K562 (cell line): ENCODE measurements around the gene LGALS8. TPM values are rescaled to one million over a fixed set of nuclear protein-coding genes. Genes with fewer than 3 reads are reported as not detected.

Experiments used
- ELF4 ChIP-seq: fragments of 450-650 bp; formaldehyde crosslinking; IDR thresholded peaks from 2 replicates; pipeline ENCODE4 v1.4.0; 2022; ENCODE audit warnings: missing genetic modification characterization
- NR4A1 ChIP-seq, 2 experiments: fragments of 250-450 bp in 1 of 2; fragments of 450-650 bp in 1 of 2; sonication (Bioruptor Pico) in 1 of 2; IDR thresholded peaks; 2 replicates each; pipeline versions ENCODE4 v1.4.0 to v1.6.1; 2016 to 2020; ENCODE audit warnings: mild to moderate bottlenecking in 2 of 2, missing compliant biosample characterization in 1 of 2, missing genetic modification characterization in 1 of 2, moderate library complexity in 1 of 2
- RFX5 ChIP-seq: IDR thresholded peaks from 2 replicates; pipeline ENCODE4 v1.6.1; 2011; ENCODE audit warnings: low read depth, mild to moderate bottlenecking, improper control_type of control experiment, low read length
- polyA plus RNA-seq, 8 experiments: library from polyadenylated mRNA; depleted of rRNA in 4 of 8; stranded (reverse) in 5 of 8; unstranded in 3 of 8; fragments of >200 nt; fragmentation: Nextera tagmentation in 2 of 8; fragmentation: Illumina TruSeq in 1 of 8; extraction: Ambion mirVana in 2 of 8; extraction: Trizol in 1 of 8; gene quantifications; 2 replicates each; pipeline versions ENCODE4 v1.2.1 to v1.2.3, GENCODE V29; 2011 to 2014; ENCODE audit warnings: inconsistent platforms in 1 of 8, missing spikeins in 1 of 8
- total RNA-seq, 7 experiments: library from RNA; depleted of rRNA in 6 of 7; stranded (reverse); fragments of >200 nt in 6 of 7; fragmentation: Illumina TruSeq in 2 of 7; extraction: Trizol in 2 of 7; gene quantifications; 2 replicates each; pipeline versions ENCODE4 v1.2.1 to v1.2.3, GENCODE V29; 2011 to 2021; ENCODE audit warnings: low replicate concordance in 1 of 7
- TF ChIP-seq, protein P1 (sequence below): fragments of 250-450 bp; sonication (Bioruptor Pico); IDR thresholded peaks from 2 replicates; pipeline ENCODE4 v1.8.0; 2021; ENCODE audit warnings: moderate library complexity, mild to moderate bottlenecking, inconsistent platforms
- TF ChIP-seq, protein P2 (sequence below): fragments of 450-650 bp; IDR thresholded peaks from 2 replicates; pipeline ENCODE4 v1.6.1; 2016; ENCODE audit warnings: mild to moderate bottlenecking, moderate library complexity
- TF ChIP-seq, protein P3 (sequence below): sonication (generic); formaldehyde crosslinking; IDR thresholded peaks from 2 replicates; pipeline ENCODE4 v1.8.0; 2023; ENCODE audit warnings: missing genetic modification reagents, mild to moderate bottlenecking, borderline replicate concordance

LGALS8 gene
- total and polyA plus RNA-seq, 9 of the 15 experiments (the other 6 are each of a cell fraction or from before 2014, with no cell fraction given) = 57.4 to 87.7 (median 70.3) TPM

- TF ChIP-seq, protein P1, sequence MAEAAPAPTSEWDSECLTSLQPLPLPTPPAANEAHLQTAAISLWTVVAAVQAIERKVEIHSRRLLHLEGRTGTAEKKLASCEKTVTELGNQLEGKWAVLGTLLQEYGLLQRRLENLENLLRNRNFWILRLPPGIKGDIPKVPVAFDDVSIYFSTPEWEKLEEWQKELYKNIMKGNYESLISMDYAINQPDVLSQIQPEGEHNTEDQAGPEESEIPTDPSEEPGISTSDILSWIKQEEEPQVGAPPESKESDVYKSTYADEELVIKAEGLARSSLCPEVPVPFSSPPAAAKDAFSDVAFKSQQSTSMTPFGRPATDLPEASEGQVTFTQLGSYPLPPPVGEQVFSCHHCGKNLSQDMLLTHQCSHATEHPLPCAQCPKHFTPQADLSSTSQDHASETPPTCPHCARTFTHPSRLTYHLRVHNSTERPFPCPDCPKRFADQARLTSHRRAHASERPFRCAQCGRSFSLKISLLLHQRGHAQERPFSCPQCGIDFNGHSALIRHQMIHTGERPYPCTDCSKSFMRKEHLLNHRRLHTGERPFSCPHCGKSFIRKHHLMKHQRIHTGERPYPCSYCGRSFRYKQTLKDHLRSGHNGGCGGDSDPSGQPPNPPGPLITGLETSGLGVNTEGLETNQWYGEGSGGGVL = no peak
- TF ChIP-seq, protein P2, sequence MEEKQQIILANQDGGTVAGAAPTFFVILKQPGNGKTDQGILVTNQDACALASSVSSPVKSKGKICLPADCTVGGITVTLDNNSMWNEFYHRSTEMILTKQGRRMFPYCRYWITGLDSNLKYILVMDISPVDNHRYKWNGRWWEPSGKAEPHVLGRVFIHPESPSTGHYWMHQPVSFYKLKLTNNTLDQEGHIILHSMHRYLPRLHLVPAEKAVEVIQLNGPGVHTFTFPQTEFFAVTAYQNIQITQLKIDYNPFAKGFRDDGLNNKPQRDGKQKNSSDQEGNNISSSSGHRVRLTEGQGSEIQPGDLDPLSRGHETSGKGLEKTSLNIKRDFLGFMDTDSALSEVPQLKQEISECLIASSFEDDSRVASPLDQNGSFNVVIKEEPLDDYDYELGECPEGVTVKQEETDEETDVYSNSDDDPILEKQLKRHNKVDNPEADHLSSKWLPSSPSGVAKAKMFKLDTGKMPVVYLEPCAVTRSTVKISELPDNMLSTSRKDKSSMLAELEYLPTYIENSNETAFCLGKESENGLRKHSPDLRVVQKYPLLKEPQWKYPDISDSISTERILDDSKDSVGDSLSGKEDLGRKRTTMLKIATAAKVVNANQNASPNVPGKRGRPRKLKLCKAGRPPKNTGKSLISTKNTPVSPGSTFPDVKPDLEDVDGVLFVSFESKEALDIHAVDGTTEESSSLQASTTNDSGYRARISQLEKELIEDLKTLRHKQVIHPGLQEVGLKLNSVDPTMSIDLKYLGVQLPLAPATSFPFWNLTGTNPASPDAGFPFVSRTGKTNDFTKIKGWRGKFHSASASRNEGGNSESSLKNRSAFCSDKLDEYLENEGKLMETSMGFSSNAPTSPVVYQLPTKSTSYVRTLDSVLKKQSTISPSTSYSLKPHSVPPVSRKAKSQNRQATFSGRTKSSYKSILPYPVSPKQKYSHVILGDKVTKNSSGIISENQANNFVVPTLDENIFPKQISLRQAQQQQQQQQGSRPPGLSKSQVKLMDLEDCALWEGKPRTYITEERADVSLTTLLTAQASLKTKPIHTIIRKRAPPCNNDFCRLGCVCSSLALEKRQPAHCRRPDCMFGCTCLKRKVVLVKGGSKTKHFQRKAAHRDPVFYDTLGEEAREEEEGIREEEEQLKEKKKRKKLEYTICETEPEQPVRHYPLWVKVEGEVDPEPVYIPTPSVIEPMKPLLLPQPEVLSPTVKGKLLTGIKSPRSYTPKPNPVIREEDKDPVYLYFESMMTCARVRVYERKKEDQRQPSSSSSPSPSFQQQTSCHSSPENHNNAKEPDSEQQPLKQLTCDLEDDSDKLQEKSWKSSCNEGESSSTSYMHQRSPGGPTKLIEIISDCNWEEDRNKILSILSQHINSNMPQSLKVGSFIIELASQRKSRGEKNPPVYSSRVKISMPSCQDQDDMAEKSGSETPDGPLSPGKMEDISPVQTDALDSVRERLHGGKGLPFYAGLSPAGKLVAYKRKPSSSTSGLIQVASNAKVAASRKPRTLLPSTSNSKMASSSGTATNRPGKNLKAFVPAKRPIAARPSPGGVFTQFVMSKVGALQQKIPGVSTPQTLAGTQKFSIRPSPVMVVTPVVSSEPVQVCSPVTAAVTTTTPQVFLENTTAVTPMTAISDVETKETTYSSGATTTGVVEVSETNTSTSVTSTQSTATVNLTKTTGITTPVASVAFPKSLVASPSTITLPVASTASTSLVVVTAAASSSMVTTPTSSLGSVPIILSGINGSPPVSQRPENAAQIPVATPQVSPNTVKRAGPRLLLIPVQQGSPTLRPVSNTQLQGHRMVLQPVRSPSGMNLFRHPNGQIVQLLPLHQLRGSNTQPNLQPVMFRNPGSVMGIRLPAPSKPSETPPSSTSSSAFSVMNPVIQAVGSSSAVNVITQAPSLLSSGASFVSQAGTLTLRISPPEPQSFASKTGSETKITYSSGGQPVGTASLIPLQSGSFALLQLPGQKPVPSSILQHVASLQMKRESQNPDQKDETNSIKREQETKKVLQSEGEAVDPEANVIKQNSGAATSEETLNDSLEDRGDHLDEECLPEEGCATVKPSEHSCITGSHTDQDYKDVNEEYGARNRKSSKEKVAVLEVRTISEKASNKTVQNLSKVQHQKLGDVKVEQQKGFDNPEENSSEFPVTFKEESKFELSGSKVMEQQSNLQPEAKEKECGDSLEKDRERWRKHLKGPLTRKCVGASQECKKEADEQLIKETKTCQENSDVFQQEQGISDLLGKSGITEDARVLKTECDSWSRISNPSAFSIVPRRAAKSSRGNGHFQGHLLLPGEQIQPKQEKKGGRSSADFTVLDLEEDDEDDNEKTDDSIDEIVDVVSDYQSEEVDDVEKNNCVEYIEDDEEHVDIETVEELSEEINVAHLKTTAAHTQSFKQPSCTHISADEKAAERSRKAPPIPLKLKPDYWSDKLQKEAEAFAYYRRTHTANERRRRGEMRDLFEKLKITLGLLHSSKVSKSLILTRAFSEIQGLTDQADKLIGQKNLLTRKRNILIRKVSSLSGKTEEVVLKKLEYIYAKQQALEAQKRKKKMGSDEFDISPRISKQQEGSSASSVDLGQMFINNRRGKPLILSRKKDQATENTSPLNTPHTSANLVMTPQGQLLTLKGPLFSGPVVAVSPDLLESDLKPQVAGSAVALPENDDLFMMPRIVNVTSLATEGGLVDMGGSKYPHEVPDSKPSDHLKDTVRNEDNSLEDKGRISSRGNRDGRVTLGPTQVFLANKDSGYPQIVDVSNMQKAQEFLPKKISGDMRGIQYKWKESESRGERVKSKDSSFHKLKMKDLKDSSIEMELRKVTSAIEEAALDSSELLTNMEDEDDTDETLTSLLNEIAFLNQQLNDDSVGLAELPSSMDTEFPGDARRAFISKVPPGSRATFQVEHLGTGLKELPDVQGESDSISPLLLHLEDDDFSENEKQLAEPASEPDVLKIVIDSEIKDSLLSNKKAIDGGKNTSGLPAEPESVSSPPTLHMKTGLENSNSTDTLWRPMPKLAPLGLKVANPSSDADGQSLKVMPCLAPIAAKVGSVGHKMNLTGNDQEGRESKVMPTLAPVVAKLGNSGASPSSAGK = peak; percentile 86
- TF ChIP-seq, protein P3, sequence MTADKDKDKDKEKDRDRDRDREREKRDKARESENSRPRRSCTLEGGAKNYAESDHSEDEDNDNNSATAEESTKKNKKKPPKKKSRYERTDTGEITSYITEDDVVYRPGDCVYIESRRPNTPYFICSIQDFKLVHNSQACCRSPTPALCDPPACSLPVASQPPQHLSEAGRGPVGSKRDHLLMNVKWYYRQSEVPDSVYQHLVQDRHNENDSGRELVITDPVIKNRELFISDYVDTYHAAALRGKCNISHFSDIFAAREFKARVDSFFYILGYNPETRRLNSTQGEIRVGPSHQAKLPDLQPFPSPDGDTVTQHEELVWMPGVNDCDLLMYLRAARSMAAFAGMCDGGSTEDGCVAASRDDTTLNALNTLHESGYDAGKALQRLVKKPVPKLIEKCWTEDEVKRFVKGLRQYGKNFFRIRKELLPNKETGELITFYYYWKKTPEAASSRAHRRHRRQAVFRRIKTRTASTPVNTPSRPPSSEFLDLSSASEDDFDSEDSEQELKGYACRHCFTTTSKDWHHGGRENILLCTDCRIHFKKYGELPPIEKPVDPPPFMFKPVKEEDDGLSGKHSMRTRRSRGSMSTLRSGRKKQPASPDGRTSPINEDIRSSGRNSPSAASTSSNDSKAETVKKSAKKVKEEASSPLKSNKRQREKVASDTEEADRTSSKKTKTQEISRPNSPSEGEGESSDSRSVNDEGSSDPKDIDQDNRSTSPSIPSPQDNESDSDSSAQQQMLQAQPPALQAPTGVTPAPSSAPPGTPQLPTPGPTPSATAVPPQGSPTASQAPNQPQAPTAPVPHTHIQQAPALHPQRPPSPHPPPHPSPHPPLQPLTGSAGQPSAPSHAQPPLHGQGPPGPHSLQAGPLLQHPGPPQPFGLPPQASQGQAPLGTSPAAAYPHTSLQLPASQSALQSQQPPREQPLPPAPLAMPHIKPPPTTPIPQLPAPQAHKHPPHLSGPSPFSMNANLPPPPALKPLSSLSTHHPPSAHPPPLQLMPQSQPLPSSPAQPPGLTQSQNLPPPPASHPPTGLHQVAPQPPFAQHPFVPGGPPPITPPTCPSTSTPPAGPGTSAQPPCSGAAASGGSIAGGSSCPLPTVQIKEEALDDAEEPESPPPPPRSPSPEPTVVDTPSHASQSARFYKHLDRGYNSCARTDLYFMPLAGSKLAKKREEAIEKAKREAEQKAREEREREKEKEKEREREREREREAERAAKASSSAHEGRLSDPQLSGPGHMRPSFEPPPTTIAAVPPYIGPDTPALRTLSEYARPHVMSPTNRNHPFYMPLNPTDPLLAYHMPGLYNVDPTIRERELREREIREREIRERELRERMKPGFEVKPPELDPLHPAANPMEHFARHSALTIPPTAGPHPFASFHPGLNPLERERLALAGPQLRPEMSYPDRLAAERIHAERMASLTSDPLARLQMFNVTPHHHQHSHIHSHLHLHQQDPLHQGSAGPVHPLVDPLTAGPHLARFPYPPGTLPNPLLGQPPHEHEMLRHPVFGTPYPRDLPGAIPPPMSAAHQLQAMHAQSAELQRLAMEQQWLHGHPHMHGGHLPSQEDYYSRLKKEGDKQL (CRISPR knock-in tag) = 0 out of 2 replicates have a peak, but pooled peaks have one; percentile 12
- TF ChIP-seq RFX5 (no peak), ELF4 (no peak), NR4A1 (CRISPR knock-in tag; IDR thresholded peaks at IDR 0.05) (no peak; the same call in 1 of the 2 replicates), NR4A1 (tag; IDR thresholded peaks at IDR 0.05) (no peak; the same call in 1 of the 2 replicates)
These were observed 536 bp downstream of the LGALS8 start (continued) for GRCh38 chr1:236524142-236524894.
